ENCODE measurements around the gene CDC34. TPM values are rescaled to one million over a fixed set of nuclear protein-coding genes. Genes with fewer than 3 reads are reported as not detected.

Gene CDC34
- total RNA-seq, 2 experiments from 2014 or later, result 58.3 to 58.9 TPM

- Mint-ChIP-seq H3K27ac (no peak overlapping the region), H3K36me3 (peaks cover 2% of the 10 kb centered on the region), H3K9me3 (ENCODE audit: low read depth) (no peaks in the 10 kb centered on the region), H3K4me3 (no peak overlapping the region), H3K27me3 (no peaks in the 10 kb centered on the region), H3K4me1 (peaks cover 19% of the 10 kb centered on the region)
- DNase-seq (no peak), ATAC-seq (no peak)
- CTCF ChIA-PET, result no interaction called here
Observed at GRCh38 chr19:547836-548720, 16.5 kb downstream of the CDC34 start.

DNA sequence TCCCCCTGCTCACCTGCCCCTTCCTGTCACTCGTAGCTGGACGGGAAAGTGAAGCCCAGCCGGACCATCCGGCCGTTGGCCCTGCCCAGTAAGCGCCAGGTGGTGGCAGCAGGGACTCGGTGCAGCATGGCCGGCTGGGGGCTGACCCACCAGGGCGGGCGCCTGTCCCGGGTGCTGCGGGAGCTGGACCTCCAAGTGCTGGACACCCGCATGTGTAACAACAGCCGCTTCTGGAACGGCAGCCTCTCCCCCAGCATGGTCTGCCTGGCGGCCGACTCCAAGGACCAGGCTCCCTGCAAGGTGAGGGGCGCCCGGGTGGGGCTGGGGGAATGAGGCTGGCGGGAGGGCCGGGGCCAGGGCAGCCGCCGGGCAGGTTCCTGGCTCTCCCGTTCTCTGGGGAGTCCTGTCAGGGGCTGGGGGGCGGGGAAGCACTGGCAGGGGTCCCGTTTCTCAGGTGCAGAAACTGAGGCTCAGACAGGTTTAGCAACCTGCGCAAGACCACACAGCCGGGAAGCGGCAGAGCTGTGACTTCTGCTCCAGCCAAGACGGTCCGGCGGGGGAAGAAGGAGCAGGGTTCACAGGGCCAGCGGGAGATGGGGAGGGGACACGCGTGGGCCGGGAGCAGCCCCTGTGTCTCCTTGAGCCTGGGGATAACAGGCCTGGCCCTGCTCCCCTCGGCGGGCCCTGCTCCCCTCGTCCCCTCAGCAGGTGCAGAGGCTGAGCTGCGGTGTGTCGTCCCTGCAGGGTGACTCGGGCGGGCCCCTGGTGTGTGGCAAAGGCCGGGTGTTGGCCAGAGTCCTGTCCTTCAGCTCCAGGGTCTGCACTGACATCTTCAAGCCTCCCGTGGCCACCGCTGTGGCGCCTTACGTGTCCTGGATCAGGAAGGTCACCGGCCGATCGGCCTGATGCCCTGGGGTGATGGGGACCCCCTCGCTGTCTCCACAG is 17.6 kb downstream of the CDC34 start:
- no peak overlapping the region for H3K27ac Mint-ChIP-seq
- H3K27me3 Mint-ChIP-seq, result no peaks in the 10 kb centered on the region
- ATAC-seq (no peak), DNase-seq (no peak)
- CTCF ChIA-PET, result no interaction called here
- H3K4me1 Mint-ChIP-seq, result peaks cover 9% of the 10 kb centered on the region
- no peaks in the 10 kb centered on the region for H3K9me3 Mint-ChIP-seq (ENCODE audit: low read depth)
- H3K4me3 Mint-ChIP-seq, result no peak overlapping the region
- no peaks in the 10 kb centered on the region for H3K36me3 Mint-ChIP-seq

DNA sequence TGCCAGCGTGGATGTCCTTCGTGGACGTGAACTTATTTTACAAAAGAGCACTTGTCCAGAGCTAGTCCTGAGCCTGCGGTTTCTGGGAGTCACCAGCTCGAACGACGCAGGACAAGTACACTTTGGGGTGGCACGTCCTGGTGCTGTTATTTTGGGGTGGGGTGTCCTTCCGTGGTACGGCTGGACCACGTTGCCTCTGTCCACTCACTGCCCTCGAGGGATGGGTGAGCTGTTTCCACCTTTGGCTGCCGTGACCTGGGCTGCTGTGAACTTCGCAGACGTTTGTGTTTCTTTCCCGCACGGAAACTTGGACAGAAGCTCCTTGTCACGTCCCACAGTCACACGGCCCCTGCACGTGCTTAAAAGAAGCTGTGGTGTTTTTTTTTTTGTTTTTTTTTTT is 23.3 kb downstream of the CDC34 start:
- H3K9me3 Mint-ChIP-seq (ENCODE audit: low read depth), result no peaks in the 10 kb centered on the region
- H3K36me3 Mint-ChIP-seq, result no peaks in the 10 kb centered on the region
- no peaks in the 10 kb centered on the region for H3K4me1 Mint-ChIP-seq
- CTCF ChIA-PET, result interaction anchor here (0.6 to 1.4 kb wide), 2 partner anchors 44 to 421 kb away, joined by 3 to 4 read pairs; no protein-coding TSS in a partner anchor
- H3K27me3 Mint-ChIP-seq, result no peaks in the 10 kb centered on the region
- ATAC-seq (no peak), DNase-seq (no peak)
- no peak overlapping the region for H3K27ac Mint-ChIP-seq
- no peak overlapping the region for H3K4me3 Mint-ChIP-seq

DNA sequence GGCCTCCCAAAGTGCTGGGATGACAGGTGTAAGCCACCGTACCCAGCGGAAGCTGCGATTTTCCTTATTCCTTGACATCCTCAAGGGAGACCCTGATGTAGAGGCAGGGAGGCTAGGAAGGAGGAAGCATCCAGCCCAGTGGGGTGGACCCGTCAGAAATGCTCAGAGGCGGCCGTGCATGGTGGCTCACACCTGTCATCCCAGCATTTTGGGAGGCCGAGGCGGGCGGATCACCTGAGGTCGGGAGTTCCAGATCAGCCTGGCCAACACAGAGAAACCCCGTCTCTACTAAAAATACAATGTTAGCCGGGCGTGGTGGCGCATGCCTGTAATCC is 23.9 kb downstream of the CDC34 start:
- no peak overlapping the region for H3K4me3 Mint-ChIP-seq
- H3K36me3 Mint-ChIP-seq, result no peaks in the 10 kb centered on the region
- H3K9me3 Mint-ChIP-seq (ENCODE audit: low read depth), result no peaks in the 10 kb centered on the region
- no peaks in the 10 kb centered on the region for H3K4me1 Mint-ChIP-seq
- no peak for DNase-seq
- CTCF ChIA-PET, result interaction anchor here (0.6 kb wide), 1 partner anchor 421 kb away, joined by 3 read pairs; no protein-coding TSS in a partner anchor
- no peaks in the 10 kb centered on the region for H3K27me3 Mint-ChIP-seq
- no peak overlapping the region for H3K27ac Mint-ChIP-seq
- no peak for ATAC-seq

- CTCF ChIA-PET, result no interaction called here
Observed at GRCh38 chr19:556611-557382, 25.2 kb downstream of the CDC34 start.

GRCh38 chr19:558770-559439 is 27.3 kb downstream of the CDC34 start:
- CTCF ChIA-PET, result no interaction called here
- no peak overlapping the region for H3K27ac Mint-ChIP-seq

More at GRCh38 chr19:556611-557382, 25.2 kb downstream of the CDC34 start:
- ATAC-seq (no peak), DNase-seq (no peak)
- Mint-ChIP-seq H3K9me3 (ENCODE audit: low read depth) (no peaks in the 10 kb centered on the region), H3K27ac (no peak overlapping the region), H3K27me3 (no peaks in the 10 kb centered on the region), H3K4me3 (no peak overlapping the region), H3K4me1 (no peaks in the 10 kb centered on the region), H3K36me3 (no peaks in the 10 kb centered on the region)

DNA sequence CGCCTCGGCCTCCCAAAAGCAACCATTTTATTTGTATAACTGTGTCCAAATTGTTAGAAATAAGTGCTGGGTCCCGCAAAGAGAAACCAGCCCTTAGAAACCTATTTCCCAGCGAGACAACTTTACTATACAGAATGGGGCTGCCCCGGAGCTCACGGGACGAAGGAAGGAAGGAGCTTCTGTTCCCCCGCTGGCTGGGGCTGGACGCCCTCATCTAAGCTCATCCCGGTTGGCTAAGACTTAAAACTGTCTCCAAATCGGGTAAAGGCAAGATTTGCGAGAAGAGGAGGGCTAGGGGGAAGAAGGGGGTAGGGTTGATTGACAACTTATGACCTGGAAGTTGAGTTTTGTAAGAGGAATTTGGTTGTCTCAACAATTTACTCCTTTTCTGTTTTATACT is 28.6 kb downstream of the CDC34 start:
- H3K27me3 Mint-ChIP-seq, result no peaks in the 10 kb centered on the region
- H3K9me3 Mint-ChIP-seq (ENCODE audit: low read depth), result no peaks in the 10 kb centered on the region
- DNase-seq, result no peak
- H3K4me3 Mint-ChIP-seq, result no peak overlapping the region
- ATAC-seq, result no peak
- H3K27ac Mint-ChIP-seq, result no peak overlapping the region
- no peaks in the 10 kb centered on the region for H3K36me3 Mint-ChIP-seq
- CTCF ChIA-PET, result interaction anchor here (0.7 kb wide), 1 partner anchor 20 kb away, joined by 3 read pairs; no protein-coding TSS in a partner anchor
- H3K4me1 Mint-ChIP-seq, result no peaks in the 10 kb centered on the region

More at GRCh38 chr19:558770-559439, 27.3 kb downstream of the CDC34 start:
- Mint-ChIP-seq H3K4me1 (no peaks in the 10 kb centered on the region), H3K27me3 (no peaks in the 10 kb centered on the region), H3K9me3 (ENCODE audit: low read depth) (no peaks in the 10 kb centered on the region), H3K4me3 (no peak overlapping the region), H3K36me3 (no peaks in the 10 kb centered on the region)
- no peak for ATAC-seq
- DNase-seq, result no peak

DNA sequence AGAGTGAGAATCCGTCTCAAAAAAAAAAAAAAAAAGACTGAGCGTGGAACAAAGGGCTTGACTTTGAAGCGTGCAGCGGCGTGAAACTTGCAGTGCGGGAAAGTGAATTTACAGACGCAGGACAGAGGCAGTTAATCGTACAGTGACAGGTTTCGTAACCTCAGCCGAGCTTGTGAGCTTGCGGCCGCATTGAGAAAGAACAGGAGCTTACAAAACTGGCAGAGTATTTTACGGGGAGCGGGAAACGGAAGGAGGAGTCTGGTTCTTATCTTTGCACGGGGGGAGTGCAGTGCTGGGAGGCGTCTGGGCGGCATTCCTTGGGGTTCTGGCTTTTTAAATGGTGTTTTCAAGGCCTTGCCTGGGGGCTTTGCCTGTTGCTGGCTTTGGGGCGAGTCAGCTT is 34.8 kb downstream of the CDC34 start:
- CTCF ChIA-PET, result interaction anchor here (0.6 to 0.8 kb wide), 2 partner anchors 15 to 34 kb away, joined by 3 read pairs; partner anchors contain the start of gene CDC34
- ATAC-seq, result no peak

GRCh38 chr19:566844-567243 is 35.3 kb downstream of the CDC34 start:
- Mint-ChIP-seq H3K4me3 (no peak overlapping the region), H3K4me1 (peaks cover 10% of the 10 kb centered on the region), H3K27ac (no peak overlapping the region), H3K36me3 (peaks cover 2% of the 10 kb centered on the region), H3K9me3 (ENCODE audit: low read depth) (no peaks in the 10 kb centered on the region), H3K27me3 (no peaks in the 10 kb centered on the region)
- CTCF ChIA-PET, result interaction anchor here (0.6 kb wide), 1 partner anchor 35 kb away, joined by 3 read pairs; the partner anchor contains the start of gene CDC34
- no peak for ATAC-seq
- no peak for DNase-seq

More for the DNA sequence above, 34.8 kb downstream of the CDC34 start:
- no peak overlapping the region for H3K27ac Mint-ChIP-seq
- peaks cover 2% of the 10 kb centered on the region for H3K36me3 Mint-ChIP-seq
- no peaks in the 10 kb centered on the region for H3K9me3 Mint-ChIP-seq (ENCODE audit: low read depth)
- DNase-seq, result no peak
- peaks cover 9% of the 10 kb centered on the region for H3K4me1 Mint-ChIP-seq
- no peaks in the 10 kb centered on the region for H3K27me3 Mint-ChIP-seq
- no peak overlapping the region for H3K4me3 Mint-ChIP-seq

- CTCF ChIA-PET, result no interaction called here
- Mint-ChIP-seq H3K36me3 (peaks cover 2% of the 10 kb centered on the region), H3K4me3 (no peak overlapping the region), H3K4me1 (peaks cover 12% of the 10 kb centered on the region), H3K27me3 (no peaks in the 10 kb centered on the region), H3K27ac (no peak overlapping the region), H3K9me3 (ENCODE audit: low read depth) (no peaks in the 10 kb centered on the region)
- no peak for ATAC-seq
- DNase-seq, result no peak
Observed at GRCh38 chr19:567296-567900, 35.8 kb downstream of the CDC34 start.

DNA sequence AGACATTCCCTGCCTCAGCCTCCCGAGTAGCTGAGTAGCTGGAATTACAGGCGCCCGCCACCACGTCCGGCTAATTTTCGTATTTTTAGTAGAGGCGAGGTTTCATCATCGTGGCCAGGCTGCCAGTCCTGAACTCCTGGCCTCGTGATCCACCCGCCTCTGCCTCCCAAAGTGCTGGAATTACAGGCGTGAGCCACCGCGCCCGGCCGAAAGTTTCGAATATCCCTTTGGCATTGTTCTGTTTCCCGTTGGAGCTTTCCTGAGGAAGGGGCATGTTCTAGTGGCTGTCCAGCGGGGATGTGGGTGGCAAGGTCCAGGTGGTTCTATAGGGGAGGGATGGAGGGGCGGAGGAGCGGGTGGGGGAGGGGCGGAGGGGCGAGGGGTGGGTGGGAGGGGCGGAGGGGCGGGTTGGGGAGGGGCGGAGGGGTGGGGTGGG is 38.7 kb downstream of the CDC34 start:
- Mint-ChIP-seq H3K36me3 (peaks cover 4% of the 10 kb centered on the region), H3K4me1 (peaks cover 29% of the 10 kb centered on the region), H3K27ac (no peak overlapping the region), H3K9me3 (ENCODE audit: low read depth) (no peaks in the 10 kb centered on the region), H3K27me3 (no peaks in the 10 kb centered on the region), H3K4me3 (no peak overlapping the region)
- DNase-seq, result no peak
- CTCF ChIA-PET, result interaction anchor here (2.2 kb wide), 1 partner anchor 38 kb away, joined by 7 read pairs; the partner anchor contains the start of gene CDC34
- ATAC-seq, result no peak

GRCh38 chr19:570937-571565 is 39.5 kb downstream of the CDC34 start:
- DNase-seq, result peak; percentile 70
- Mint-ChIP-seq H3K27me3 (no peaks in the 10 kb centered on the region), H3K4me1 (peaks cover 34% of the 10 kb centered on the region), H3K9me3 (ENCODE audit: low read depth) (no peaks in the 10 kb centered on the region), H3K27ac (peak overlapping the region; percentile 87), H3K36me3 (peaks cover 4% of the 10 kb centered on the region), H3K4me3 (peak overlapping the region; percentile 81)
- peak; percentile 19 for ATAC-seq
- CTCF ChIA-PET, result interaction anchor here (1.0 to 2.2 kb wide), 4 partner anchors 13 to 115 kb away, joined by 3 to 7 read pairs (median 6); no protein-coding TSS in a partner anchor
